Chondrocyte (in vitro differentiated cells): ENCODE results near the gene RBM19. TPM values are rescaled to one million over a fixed set of nuclear protein-coding genes. Genes with fewer than 3 reads are reported as not detected.

ENCODE experiments used
- DNase-seq: peaks from one replicate; pipeline ENCODE4 v3.0.0; 2021; ENCODE audit warnings: mixed read lengths, low spot score
- H3K27ac Mint-ChIP-seq: one replicate; pipeline ENCODE4 v1.8.0; 2021; ENCODE audit warnings: mild to moderate bottlenecking, moderate library complexity, mixed read lengths; ENCODE audit not compliant: unreplicated experiment
- H3K27me3 Mint-ChIP-seq: 2 replicates; pipeline ENCODE4 v1.8.0; 2021; ENCODE audit warnings: low read depth, mixed read lengths
- H3K36me3 Mint-ChIP-seq: 2 replicates; pipeline ENCODE4 v1.8.0; 2021; ENCODE audit warnings: low read depth, mixed read lengths
- H3K4me1 Mint-ChIP-seq: 2 replicates; pipeline ENCODE4 v1.8.0; 2021; ENCODE audit warnings: low read depth, mild to moderate bottlenecking, mixed read lengths
- H3K4me3 Mint-ChIP-seq: one replicate; pipeline ENCODE4 v1.8.0; 2021; ENCODE audit warnings: mild to moderate bottlenecking, moderate library complexity, mixed read lengths; ENCODE audit not compliant: unreplicated experiment
- H3K9me3 Mint-ChIP-seq: 2 replicates; pipeline ENCODE4 v1.8.0; 2021; ENCODE audit warnings: low read depth, mixed read lengths
- total RNA-seq: library from RNA; stranded (reverse); gene quantifications from 3 replicates; pipeline ENCODE4 v1.2.1, GENCODE V29; 2021
- TF ChIP-seq, protein P1 (sequence below): fragments of 200-600 bp; sonication (generic); IDR thresholded peaks from 2 replicates; pipeline ENCODE4 v1.5.0; 2021; ENCODE audit warnings: antibody characterized with exemption, mild to moderate bottlenecking, moderate library complexity

RBM19 gene
- total RNA-seq, 1 donor from 2014 or later, result 16.2 TPM

DNA sequence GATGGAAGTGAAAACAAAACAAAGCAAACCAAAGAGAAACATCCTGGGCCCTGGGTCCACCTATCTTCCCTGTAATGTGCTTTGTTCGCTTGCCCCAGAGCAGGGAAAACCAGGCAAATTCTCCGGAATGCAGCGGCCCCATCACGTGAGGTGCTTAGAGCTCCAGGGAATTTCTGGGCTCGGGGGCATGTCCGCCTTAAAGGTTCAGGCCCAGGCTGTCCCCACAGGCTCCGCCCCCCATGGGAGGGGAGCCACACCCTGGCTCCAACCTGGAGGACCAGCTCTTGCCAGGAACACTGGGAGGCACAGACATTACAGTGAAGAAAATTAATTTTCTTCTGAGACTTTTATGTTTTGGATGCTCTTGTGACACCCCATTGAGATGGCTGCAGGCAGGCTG, 69.9 kb downstream of the RBM19 start:
- Mint-ChIP-seq H3K4me1 (peaks cover 4% of the 10 kb centered on the region), H3K27ac (no peak overlapping the region), H3K36me3 (peaks cover 2% of the 10 kb centered on the region), H3K9me3 (no peaks in the 10 kb centered on the region), H3K27me3 (no peaks in the 10 kb centered on the region), H3K4me3 (no peak overlapping the region)
- DNase-seq, result peak; percentile 58
- TF ChIP-seq, protein P1, sequence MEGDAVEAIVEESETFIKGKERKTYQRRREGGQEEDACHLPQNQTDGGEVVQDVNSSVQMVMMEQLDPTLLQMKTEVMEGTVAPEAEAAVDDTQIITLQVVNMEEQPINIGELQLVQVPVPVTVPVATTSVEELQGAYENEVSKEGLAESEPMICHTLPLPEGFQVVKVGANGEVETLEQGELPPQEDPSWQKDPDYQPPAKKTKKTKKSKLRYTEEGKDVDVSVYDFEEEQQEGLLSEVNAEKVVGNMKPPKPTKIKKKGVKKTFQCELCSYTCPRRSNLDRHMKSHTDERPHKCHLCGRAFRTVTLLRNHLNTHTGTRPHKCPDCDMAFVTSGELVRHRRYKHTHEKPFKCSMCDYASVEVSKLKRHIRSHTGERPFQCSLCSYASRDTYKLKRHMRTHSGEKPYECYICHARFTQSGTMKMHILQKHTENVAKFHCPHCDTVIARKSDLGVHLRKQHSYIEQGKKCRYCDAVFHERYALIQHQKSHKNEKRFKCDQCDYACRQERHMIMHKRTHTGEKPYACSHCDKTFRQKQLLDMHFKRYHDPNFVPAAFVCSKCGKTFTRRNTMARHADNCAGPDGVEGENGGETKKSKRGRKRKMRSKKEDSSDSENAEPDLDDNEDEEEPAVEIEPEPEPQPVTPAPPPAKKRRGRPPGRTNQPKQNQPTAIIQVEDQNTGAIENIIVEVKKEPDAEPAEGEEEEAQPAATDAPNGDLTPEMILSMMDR, result no peak

DNA sequence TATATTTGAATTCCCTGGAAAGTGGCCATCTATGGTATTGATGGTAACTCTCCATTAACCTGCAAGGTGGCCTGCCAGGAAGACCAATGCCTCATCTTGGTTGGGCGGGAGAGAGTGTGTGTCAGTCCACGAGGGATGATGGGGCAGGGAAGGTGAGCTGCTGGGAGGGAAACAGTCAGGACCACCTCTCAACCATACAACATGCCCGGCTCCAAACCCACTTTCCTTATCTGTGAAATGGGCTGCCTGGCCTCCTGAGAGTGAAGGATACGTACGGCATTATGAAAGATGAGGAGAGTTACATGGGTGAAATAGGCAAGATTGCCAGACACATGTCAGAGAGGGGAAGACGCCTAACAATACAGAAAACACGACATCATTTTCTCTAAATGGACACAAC, 70.9 kb downstream of the RBM19 start:
- DNase-seq, result peak; percentile 37
- Mint-ChIP-seq H3K9me3 (no peaks in the 10 kb centered on the region), H3K27me3 (no peaks in the 10 kb centered on the region), H3K27ac (no peak overlapping the region), H3K4me3 (no peak overlapping the region), H3K4me1 (peaks cover 4% of the 10 kb centered on the region), H3K36me3 (peaks cover 2% of the 10 kb centered on the region)
- TF ChIP-seq, protein P1, result no peak

DNA sequence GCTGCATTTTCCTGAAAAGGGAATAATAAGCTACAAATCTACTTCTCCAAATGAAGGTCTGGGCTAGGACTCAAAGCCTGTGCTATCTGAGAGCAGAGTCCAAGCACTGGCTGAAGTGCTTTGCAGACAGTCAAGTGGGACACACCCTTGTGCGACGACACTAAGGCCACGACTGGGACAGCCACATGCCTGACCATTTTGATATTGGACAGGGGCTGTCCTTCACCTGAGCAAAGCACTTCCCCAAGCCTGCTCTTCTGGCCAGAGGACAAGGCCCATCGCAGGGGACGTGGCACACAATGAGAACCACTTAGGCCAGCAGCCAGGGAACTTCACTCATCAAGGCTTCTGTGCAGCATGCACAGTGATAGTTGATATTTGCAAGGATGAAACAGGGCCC, 71.4 kb downstream of the RBM19 start:
- TF ChIP-seq, protein P1, result no peak
- no peaks in the 10 kb centered on the region for H3K9me3 Mint-ChIP-seq
- peak; percentile 27 for DNase-seq
- H3K27ac Mint-ChIP-seq, result no peak overlapping the region
- H3K4me1 Mint-ChIP-seq, result peaks cover 4% of the 10 kb centered on the region
- H3K36me3 Mint-ChIP-seq, result peaks cover 2% of the 10 kb centered on the region
- H3K4me3 Mint-ChIP-seq, result no peak overlapping the region
- no peaks in the 10 kb centered on the region for H3K27me3 Mint-ChIP-seq

DNA sequence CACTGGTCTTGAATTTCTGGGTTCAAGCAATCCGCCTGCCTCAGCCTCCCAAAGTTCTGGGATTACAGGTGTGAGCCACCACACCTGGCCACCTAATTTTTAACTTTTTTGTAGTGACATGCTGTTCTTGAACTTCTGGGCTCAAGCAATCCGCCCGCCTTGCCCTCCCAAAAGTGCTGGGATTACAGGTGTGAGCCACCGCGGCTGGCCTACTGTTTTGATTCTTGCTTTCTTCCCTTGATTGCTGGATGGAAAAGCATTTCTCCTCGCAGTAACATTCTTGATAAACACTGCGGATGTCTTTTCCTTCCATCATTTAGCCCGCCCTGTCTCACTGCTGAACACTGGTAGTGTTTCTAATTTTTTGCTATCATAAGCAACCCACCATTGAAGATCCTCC, 72.9 kb downstream of the RBM19 start:
- TF ChIP-seq, protein P1, result no peak
- H3K27ac Mint-ChIP-seq, result no peak overlapping the region
- H3K36me3 Mint-ChIP-seq, result peaks cover 2% of the 10 kb centered on the region

DNA sequence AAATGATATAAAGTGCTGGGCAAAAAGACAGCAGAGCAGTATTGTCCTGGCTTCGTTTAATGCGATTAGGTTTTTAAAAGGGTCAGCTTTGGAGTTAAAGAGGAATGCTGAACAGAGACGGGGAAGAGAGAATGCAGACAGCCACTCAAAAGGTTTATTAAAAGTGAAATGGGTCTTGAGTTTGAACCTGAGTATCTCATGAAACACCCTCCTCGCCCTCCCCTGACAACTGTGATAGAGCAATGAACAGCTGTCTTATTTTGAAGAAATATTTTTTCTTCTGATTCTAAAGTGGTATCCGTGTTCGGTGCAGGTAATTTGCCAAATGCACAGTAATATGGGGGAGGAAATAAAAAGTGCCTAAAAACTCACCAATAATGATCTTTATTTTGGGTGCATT, 73.6 kb downstream of the RBM19 start:
- H3K4me1 Mint-ChIP-seq, result peaks cover 6% of the 10 kb centered on the region
- H3K9me3 Mint-ChIP-seq, result no peaks in the 10 kb centered on the region
- H3K27ac Mint-ChIP-seq, result no peak overlapping the region
- H3K4me3 Mint-ChIP-seq, result no peak overlapping the region
- TF ChIP-seq, protein P1, result no peak
- peaks cover 2% of the 10 kb centered on the region for H3K36me3 Mint-ChIP-seq
- no peak for DNase-seq
- H3K27me3 Mint-ChIP-seq, result no peaks in the 10 kb centered on the region

More for the DNA sequence above, 72.9 kb downstream of the RBM19 start:
- H3K9me3 Mint-ChIP-seq, result no peaks in the 10 kb centered on the region
- no peaks in the 10 kb centered on the region for H3K27me3 Mint-ChIP-seq
- no peak overlapping the region for H3K4me3 Mint-ChIP-seq
- peak; percentile 40 for DNase-seq
- H3K4me1 Mint-ChIP-seq, result peaks cover 6% of the 10 kb centered on the region
